OCI-LY3 (cell line): ENCODE results near the gene AKR1E2.

Experiments
- EZH2phosphoT487 ChIP-seq: fragments of 200-600 bp; shearing (Covaris generic); IDR thresholded peaks from 2 replicates; pipeline ENCODE4 v1.6.1; 2018; ENCODE audit warnings: antibody characterized with exemption, mixed run types, low read depth
- TF ChIP-seq, protein P1 (sequence below): fragments of 200-600, 300-600 bp; sonication (generic); IDR thresholded peaks from 2 replicates; pipeline ENCODE4 v1.5.1; 2014; ENCODE audit warnings: antibody characterized with exemption, low read length, low read depth

- TF ChIP-seq, protein P1, sequence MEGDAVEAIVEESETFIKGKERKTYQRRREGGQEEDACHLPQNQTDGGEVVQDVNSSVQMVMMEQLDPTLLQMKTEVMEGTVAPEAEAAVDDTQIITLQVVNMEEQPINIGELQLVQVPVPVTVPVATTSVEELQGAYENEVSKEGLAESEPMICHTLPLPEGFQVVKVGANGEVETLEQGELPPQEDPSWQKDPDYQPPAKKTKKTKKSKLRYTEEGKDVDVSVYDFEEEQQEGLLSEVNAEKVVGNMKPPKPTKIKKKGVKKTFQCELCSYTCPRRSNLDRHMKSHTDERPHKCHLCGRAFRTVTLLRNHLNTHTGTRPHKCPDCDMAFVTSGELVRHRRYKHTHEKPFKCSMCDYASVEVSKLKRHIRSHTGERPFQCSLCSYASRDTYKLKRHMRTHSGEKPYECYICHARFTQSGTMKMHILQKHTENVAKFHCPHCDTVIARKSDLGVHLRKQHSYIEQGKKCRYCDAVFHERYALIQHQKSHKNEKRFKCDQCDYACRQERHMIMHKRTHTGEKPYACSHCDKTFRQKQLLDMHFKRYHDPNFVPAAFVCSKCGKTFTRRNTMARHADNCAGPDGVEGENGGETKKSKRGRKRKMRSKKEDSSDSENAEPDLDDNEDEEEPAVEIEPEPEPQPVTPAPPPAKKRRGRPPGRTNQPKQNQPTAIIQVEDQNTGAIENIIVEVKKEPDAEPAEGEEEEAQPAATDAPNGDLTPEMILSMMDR = no peak
- TF ChIP-seq EZH2phosphoT487 = no peak
These were observed 33.6 kb upstream of the AKR1E2 start for GRCh38 chr10:4792381-4792780.
